GM21786 (cell line): ENCODE results near the gene AQP12A.
"Not testable (repeated sequence)": the region's sequence is repeated elsewhere in the genome, so short reads cannot be mapped to it uniquely, and the experiment has no call there.

Source experiments
- ATAC-seq: cut with Tn5 transposase; IDR thresholded peaks from one replicate; pipeline ENCODE4 v1.9.1; 2021; ENCODE audit not compliant: unreplicated experiment

AQP12A gene, protein sequence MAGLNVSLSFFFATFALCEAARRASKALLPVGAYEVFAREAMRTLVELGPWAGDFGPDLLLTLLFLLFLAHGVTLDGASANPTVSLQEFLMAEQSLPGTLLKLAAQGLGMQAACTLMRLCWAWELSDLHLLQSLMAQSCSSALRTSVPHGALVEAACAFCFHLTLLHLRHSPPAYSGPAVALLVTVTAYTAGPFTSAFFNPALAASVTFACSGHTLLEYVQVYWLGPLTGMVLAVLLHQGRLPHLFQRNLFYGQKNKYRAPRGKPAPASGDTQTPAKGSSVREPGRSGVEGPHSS

DNA sequence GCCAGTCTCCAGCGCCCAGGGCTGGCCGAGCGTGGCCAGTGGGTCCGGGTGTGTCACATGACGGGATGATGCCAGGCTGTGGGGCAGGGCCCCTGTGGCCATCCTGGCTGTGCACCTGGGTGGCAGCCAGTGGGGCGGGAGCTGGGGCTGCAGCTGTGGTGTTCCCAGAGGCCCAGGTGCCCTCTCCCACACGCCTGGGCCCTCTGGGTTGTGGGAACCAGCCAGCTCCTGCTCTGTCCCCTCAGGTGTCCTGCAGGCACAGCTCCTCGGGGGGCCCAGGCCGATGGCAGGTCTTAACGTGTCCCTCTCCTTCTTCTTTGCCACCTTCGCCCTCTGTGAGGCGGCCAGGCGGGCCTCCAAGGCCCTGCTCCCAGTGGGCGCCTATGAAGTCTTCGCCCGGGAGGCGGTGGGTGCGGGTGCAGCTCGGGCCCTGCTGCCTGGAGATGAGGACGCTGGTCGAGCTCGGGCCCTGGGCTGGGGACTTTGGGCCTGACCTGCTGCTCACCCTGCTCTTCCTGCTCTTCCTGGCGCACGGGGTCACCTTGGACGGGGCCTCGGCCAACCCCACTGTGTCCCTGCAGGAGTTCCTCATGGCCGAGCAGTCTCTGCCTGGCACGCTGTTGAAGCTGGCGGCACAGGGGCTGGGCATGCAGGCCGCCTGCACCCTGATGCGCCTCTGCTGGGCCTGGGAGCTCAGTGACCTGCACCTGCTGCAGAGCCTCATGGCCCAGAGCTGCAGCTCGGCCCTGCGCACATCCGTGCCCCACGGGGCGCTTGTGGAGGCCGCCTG is at the start of gene AQP12A:
Gene AQP12A (plus strand): TSS at position 236 of the 790 bp plus-strand sequence. CDS start 48 bp downstream, at position 284.
- not testable (repeated sequence) for ATAC-seq

- no peak for ATAC-seq
These were observed 49.4 kb upstream of the AQP12A start for GRCh38 chr2:240642061-240642805.

DNA sequence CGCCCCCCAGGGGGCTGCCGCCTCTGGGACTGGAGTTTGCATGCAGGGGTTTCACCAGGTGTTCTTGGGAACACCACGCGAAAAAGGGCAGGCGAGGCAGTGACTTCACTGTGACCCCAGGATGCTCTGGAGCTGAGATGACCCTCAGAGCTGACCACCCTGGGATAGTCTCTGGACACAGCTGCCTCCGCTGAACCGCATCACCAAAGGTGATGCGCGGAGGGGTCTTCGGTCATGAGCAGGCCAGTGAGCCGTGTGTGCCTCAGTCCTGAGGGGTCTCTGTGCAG is 48.9 kb upstream of the AQP12A start:
- ATAC-seq, result no peak

DNA sequence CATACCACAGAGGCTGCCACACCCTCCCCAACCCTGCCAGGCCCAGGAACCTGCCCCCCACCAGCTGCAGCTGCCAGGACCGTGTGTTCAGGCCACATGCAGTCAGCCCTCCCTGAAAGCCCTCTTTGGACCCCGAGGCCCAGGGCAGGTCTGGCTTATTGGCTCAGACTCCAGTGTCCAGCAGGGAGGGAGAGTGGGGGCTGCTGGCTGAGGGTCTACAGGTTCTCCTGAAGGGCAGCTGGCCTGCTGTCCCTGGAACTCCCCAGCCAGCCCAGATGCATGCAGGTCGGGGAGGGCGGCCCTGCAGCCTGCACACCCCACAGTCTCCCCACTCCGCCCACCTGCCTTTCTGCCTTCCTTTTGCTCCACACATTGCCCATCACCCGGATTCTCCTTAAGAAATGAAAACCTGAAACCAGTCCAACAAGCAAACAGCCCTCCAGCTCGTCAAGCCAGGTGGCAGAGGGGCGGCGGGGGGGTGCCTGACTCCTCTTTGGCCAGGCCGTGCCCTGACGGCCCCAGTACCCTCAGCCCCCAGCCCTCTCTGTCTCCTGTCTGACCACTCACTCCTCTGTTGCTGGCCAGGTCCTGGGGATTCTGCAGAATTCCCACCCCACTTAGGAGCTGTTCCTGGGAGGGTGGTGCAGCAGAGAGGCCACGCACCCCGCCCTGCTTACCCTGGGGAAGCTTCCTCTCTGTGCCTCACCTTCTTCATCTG is 48.4 kb upstream of the AQP12A start:
- ATAC-seq, result no peak

GRCh38 chr2:240643811-240644150 is 47.9 kb upstream of the AQP12A start:
- no peak for ATAC-seq

GRCh38 chr2:240644171-240644651 is 47.5 kb upstream of the AQP12A start:
- no peak for ATAC-seq

GRCh38 chr2:240644859-240645301 is 46.8 kb upstream of the AQP12A start:
- ATAC-seq, result no peak

GRCh38 chr2:240645346-240645745 is 46.3 kb upstream of the AQP12A start:
- no peak for ATAC-seq

GRCh38 chr2:240645801-240646175 is 45.9 kb upstream of the AQP12A start:
- no peak for ATAC-seq

DNA sequence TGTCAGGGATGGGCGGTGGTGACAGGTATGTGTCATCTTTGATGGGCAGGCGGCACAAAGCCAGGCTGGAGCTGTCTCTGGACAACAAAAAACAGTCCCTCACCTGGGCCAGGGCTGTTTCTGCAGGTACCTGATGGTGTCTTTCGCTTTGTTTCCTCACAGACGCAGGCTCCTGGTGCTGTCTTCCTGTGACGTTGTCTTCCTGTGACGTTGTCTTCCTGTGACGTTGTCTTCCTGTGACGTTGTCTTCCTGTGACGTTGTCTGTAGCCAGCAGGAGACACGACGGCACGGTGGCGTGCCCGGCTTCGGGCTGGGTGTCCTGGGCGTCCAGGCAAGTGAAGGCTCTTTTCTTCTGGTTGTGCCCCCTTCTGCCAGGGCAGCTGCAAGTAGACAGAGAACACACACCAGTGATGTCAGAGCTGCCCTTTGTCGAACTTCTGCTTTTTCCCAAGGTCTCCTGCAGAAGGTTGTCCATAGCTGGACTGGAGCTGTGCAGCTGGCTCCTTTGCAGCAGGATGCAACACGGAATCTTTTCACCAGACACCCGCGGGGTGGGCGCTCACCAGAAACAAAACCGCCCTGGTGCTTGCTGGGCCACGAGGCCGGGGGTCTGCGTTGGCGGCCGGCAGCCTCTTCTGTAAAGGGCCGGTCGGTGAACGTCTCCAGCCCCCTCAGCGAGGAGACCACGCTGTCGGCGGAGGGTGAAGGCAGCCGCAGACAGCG is 45.3 kb upstream of the AQP12A start:
- ATAC-seq, result no peak

- no peak for ATAC-seq
These were observed 44.7 kb upstream of the AQP12A start for GRCh38 chr2:240646900-240647502.

- ATAC-seq, result no peak
These were observed 44.0 kb upstream of the AQP12A start for GRCh38 chr2:240647503-240648154.

DNA sequence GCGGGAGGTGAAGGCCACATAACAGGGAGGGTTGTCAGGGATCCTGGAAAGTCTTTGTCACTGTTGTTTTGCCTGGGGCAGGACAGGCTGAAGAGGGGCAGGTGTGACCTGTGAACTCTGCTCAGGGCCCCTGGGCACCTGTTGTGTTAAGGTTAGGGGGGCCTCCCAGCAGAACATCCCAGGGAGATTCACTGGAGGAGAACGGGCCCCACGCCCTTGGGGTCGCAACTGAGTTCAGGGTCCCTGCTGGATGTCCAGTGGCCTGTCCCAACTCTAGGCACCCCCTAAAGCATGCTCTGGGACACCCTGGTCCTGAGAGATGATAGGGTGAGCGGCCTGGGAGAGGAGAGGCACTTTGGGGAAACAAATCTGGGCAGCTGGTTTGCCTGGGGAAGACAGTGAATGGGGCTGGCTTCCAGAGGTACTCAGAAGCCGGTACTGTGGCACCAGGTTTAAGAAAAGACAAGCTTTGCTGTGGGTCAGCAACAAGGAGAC is 43.5 kb upstream of the AQP12A start:
- ATAC-seq, result no peak

- ATAC-seq, result no peak
These were observed 42.9 kb upstream of the AQP12A start for GRCh38 chr2:240648650-240649275.

DNA sequence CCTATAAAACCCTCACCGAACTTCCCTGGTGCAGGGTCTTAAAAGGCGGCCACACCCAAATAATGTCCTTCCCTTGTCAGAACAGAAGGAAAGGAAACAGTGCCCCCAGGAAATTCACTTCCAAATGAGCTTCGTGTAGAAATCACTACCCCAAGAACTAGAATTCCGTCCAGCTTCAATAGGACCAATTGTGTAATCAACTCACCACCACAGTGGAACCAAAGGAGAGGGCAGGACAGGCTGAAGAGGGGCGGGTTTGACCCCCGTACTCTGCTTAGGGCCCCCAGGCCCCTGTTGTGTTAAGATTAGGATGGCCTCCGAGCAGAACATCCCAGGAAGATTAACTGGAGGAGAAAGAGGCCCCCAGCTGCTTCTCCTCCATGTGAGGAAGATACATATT is 42.3 kb upstream of the AQP12A start:
- no peak for ATAC-seq

DNA sequence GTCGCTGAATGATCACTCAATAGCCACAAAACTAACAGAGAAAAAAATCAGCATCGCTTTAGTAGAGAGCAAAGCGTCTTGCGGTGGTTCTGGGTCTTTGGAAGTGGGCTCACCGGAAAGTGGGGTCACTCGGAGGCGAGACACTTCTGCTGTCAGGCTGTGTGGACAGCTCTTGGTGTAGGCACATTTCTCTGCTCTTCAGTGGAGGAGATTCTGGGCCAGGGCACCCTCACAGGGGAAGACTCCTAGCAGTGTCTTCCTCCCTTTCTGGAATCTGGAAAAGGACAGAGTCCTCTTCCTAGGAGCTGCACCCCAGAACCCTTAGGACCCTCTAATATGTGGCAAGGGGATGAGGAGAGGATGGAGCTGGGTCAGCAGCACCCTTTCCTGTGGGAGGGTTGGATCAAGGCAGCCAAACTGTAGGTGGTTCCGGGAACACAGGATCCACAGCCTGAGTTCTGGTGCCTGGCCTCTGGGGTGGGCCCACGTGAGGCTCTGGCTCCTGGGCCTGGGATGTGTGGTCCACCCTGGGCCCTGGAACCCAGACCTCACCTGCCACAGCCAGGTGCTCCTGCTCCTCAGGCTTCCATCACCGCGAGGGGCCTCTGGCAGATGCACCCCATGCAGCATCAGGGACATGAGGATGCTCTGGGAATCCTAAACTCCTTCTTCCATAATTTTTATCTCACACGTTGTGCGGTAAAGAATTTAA is 41.3 kb upstream of the AQP12A start:
- ATAC-seq, result no peak

- no peak for ATAC-seq
These were observed 40.5 kb upstream of the AQP12A start for GRCh38 chr2:240651185-240651584.
